H1 (cell line): ENCODE measurements around the gene MYO1D. TPM values are rescaled to one million over a fixed set of nuclear protein-coding genes. Genes with fewer than 3 reads are reported as not detected.

Experiments
- CTCF ChIP-seq, 3 experiments: IDR thresholded peaks; 1 replicate in 2 of 3; 2 replicates in 1 of 3; pipeline versions ENCODE4 v1.5.1 to v1.6.1; 2011; ENCODE audit warnings: low read length in 3 of 3, mild to moderate bottlenecking in 3 of 3, inconsistent platforms in 2 of 3, low read depth in 1 of 3, moderate library complexity in 1 of 3; ENCODE audit not compliant: insufficient read depth in 1 of 3; ENCODE audit errors: control extremely low read depth in 1 of 3
- polyA plus RNA-seq, 7 experiments: library from polyadenylated mRNA; depleted of rRNA in 3 of 7; stranded (reverse) in 5 of 7; unstranded in 2 of 7; fragments of >200 nt in 5 of 7; fragments of 200-250 nt in 2 of 7; gene quantifications; 1 replicate in 5 of 7; 2 replicates in 1 of 7; 4 replicates in 1 of 7; pipeline versions ENCODE4 v1.2.1 to v1.2.3, GENCODE V29; 2011 to 2013; ENCODE audit warnings: missing spikeins in 2 of 7, mixed read lengths in 2 of 7
- total RNA-seq: library from RNA; stranded (reverse); fragmentation: NEBNext Ultra II Directional; extraction: Animal tissue kit (Norgen Biotek cat#: 25700); gene quantifications from 2 replicates; pipeline ENCODE4 v1.2.1, GENCODE V29; 2021
- TF ChIP-seq, protein P1 (sequence below): IDR thresholded peaks from 2 replicates; pipeline ENCODE4 v1.6.1; 2012; ENCODE audit warnings: low read length, inconsistent platforms

Gene MYO1D
- total and polyA plus RNA-seq, 2 of the 8 experiments (the other 6 are each of a cell fraction or from before 2014, with no cell fraction given): 6.5 to 25.4 TPM

- TF ChIP-seq, protein P1, sequence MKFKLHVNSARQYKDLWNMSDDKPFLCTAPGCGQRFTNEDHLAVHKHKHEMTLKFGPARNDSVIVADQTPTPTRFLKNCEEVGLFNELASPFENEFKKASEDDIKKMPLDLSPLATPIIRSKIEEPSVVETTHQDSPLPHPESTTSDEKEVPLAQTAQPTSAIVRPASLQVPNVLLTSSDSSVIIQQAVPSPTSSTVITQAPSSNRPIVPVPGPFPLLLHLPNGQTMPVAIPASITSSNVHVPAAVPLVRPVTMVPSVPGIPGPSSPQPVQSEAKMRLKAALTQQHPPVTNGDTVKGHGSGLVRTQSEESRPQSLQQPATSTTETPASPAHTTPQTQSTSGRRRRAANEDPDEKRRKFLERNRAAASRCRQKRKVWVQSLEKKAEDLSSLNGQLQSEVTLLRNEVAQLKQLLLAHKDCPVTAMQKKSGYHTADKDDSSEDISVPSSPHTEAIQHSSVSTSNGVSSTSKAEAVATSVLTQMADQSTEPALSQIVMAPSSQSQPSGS: no peak
- no peak for TF ChIP-seq CTCF (IDR thresholded peaks at IDR 0.05; ENCODE audit: control extremely low read depth in 1 of 3, insufficient read depth in 1 of 3, low read depth in 1 of 3, low read length in 3 of 3)
Measured at GRCh38 chr17:32701871-32702270, 175.1 kb downstream of the MYO1D start (continued).
